SK-N-MC (cell line): ENCODE data around the gene ARL10.

Experiments
- DNase-seq: peaks from one replicate; pipeline ENCODE4 v3.0.0-alpha.2; 2011; ENCODE audit warnings: low read depth, low spot score
- H3K27ac ChIP-seq: fragments of 200-600 bp; sonication (generic); 2 replicates; pipeline ENCODE4 v1.5.1; 2016; ENCODE audit warnings: mixed run types
- H3K36me3 ChIP-seq: fragments of 200-600 bp; sonication (generic); 2 replicates; pipeline ENCODE4 v1.6.1; 2017; ENCODE audit warnings: antibody characterized with exemption, low read length, mixed read lengths; ENCODE audit not compliant: insufficient read depth
- H3K4me3 ChIP-seq: fragments of 200-600 bp; sonication (generic); 2 replicates; pipeline ENCODE4 v1.5.1; 2016
- H3K9ac ChIP-seq: fragments of 200-600 bp; sonication (generic); 2 replicates; pipeline ENCODE4 v1.8.0; 2017; ENCODE audit warnings: mixed run types, mixed read lengths; ENCODE audit not compliant: insufficient read length
- H3K9me3 ChIP-seq: fragments of 200-600 bp; sonication (generic); 2 replicates; pipeline ENCODE4 v1.6.1; 2017; ENCODE audit warnings: low read depth, mild to moderate bottlenecking, antibody characterized with exemption, low read length, moderate library complexity, mixed read lengths
- EZH2 ChIP-seq: fragments of 200-600 bp; sonication (generic); IDR thresholded peaks from one replicate; pipeline ENCODE4 v1.6.1; 2017; ENCODE audit warnings: antibody characterized with exemption
- FOXP2 ChIP-seq: optimal IDR thresholded peaks from 2 replicates; pipeline ENCODE3; 2011; ENCODE audit warnings: mild to moderate bottlenecking, moderate library complexity; ENCODE audit not compliant: insufficient read depth; ENCODE audit errors: extremely low read length, control extremely low read depth
- POLR2AphosphoS5 ChIP-seq: IDR thresholded peaks from 2 replicates; pipeline ENCODE4 v1.6.1; 2012; ENCODE audit warnings: mild to moderate bottlenecking, low read depth, low read length, borderline replicate concordance

Gene ARL10

DNA sequence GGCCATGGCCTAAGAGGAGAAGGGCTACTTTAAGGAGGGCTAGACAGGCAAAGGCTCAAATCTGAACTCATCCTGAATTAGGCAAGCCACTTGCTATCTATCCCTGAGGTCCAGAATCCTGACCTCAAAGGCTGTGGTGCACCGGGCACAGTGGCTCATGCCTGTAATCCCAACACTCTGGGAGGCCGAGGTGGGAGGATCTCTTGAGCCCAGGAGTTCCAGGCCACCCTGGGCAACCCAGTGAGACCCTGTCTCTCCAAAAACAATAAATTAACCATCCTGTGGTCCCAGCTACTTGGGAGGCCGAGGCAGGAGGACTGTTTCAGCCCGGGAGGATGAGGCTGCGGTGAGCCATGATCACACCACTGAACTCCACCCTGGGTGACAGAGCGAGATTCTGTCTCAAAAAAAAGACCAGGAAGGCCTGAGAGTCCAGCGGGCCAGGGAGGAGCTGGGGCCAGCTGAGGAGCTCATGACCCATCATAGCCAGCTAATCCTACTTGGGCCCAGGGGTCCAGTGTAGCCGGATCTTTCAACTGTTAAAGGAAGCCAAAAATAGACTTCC is 19.2 kb downstream of the ARL10 start:
- H3K9me3 ChIP-seq = no peaks in the 10 kb centered on the region
- DNase-seq = no peak
- peaks cover 74% of the 10 kb centered on the region for H3K36me3 ChIP-seq
- no peak for TF ChIP-seq POLR2AphosphoS5
- no peak for TF ChIP-seq FOXP2
- TF ChIP-seq EZH2 = no peak
- H3K27ac ChIP-seq = no peak overlapping the region
- no peak overlapping the region for H3K9ac ChIP-seq
- no peak overlapping the region for H3K4me3 ChIP-seq

- H3K27ac ChIP-seq = no peak overlapping the region
- H3K36me3 ChIP-seq = peaks cover 70% of the 10 kb centered on the region
- H3K9me3 ChIP-seq = no peaks in the 10 kb centered on the region
- DNase-seq = no peak
- no peak overlapping the region for H3K4me3 ChIP-seq
- TF ChIP-seq EZH2 = no peak
- no peak for TF ChIP-seq FOXP2
- TF ChIP-seq POLR2AphosphoS5 = peak; percentile 4; the same call in 1 of the 2 replicates
- no peak overlapping the region for H3K9ac ChIP-seq
Observed at GRCh38 chr5:176384991-176385390, 19.7 kb downstream of the ARL10 start.

DNA sequence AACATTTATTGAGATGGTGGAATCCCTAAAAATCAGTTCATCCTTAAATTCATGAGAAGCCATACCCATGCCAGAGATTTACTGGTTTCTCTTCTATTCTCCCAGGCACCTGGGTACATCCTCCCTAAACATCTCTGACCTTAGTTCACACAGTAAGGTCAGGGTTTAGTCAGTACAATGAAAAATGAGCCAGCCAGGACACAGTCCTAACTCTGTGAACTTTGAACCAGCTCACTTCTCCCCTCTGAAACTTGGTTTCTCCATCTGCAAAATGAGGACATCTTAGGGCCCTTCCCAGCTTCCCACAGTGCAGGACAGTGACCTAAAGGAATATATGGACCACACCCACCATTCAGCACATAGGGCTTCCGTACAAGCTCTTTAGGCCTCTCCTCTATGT is 21.2 kb downstream of the ARL10 start:
- H3K4me3 ChIP-seq = peak overlapping the region; percentile 86
- H3K36me3 ChIP-seq = peaks cover 65% of the 10 kb centered on the region
- no peak for DNase-seq
- no peak for TF ChIP-seq POLR2AphosphoS5
- no peak for TF ChIP-seq EZH2
- no peak for TF ChIP-seq FOXP2
- H3K27ac ChIP-seq = no peak overlapping the region
- peak overlapping the region; percentile 96 for H3K9ac ChIP-seq
- H3K9me3 ChIP-seq = no peaks in the 10 kb centered on the region

- Histone ChIP-seq H3K4me3 (peak overlapping the region; percentile 86), H3K36me3 (peaks cover 56% of the 10 kb centered on the region), H3K9ac (peak overlapping the region; percentile 96), H3K9me3 (no peaks in the 10 kb centered on the region), H3K27ac (peak overlapping the region; percentile 20; the same call in 1 of the 2 replicates)
- DNase-seq = no peak
- TF ChIP-seq FOXP2 (no peak), EZH2 (no peak)
Observed at GRCh38 chr5:176387384-176387925, 22.2 kb downstream of the ARL10 start.

DNA sequence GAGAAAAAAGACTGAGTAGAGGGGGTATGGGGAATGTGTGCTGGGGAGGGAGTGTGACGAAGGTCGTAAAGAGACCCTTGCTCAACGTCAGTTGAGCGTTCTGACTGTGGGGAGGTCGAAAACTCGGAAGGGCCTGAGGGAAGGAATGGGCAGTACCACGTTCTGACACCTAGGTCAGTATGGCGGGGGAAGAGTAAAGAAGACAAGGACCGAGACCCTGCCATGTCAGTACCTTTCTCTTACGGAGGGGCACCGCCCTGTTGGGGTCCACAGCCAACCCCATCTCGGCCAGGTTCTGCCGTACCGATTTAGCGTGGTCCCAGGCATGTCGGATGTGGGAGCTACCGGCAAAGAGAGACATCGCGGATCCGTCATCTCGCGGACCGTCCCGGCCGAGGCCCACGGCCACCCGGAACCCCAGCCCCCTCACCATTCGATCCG is 22.7 kb downstream of the ARL10 start:
- Histone ChIP-seq H3K9ac (peak overlapping the region; percentile 96), H3K9me3 (no peaks in the 10 kb centered on the region), H3K36me3 (peaks cover 50% of the 10 kb centered on the region), H3K4me3 (peak overlapping the region; percentile 86), H3K27ac (peak overlapping the region; percentile 97)
- no peak for TF ChIP-seq EZH2
- TF ChIP-seq FOXP2 = no peak
- TF ChIP-seq POLR2AphosphoS5 = no peak
- DNase-seq = no peak

DNA sequence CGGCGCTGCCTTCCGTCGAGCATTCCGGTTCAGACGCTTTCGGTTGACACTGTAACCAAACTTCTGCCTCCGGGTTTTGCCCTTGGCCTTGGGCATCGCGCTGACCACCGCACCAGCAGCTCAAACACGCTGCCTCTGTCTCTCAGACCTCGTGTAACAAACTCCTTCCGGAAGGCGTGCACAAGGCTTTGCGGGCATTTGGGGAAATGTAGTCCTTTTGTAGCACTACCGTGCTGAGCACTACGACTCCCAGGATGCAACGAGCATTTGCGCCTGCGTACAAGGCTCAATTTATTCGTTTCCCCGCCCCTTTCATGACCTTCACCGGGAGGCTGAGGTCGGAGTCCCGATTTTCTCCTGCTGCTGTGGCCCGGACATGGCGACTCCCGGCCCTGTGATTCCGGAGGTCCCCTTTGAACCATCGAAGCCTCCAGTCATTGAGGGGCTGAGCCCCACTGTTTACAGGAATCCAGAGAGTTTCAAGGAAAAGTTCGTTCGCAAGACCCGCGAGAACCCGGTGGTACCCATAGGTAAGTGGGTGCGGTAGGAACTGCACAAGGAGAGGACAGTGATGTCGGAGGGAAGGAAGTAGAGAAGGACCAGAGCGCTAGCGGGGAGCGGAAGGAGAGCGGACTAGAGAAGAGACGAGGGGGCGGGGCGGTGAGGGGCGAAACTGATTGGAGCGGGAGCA is 23.3 kb downstream of the ARL10 start, which contains the start of the genes HIGD2A and NOP16:
TSS of gene HIGD2A (plus strand) at position 308 of the 691 bp plus-strand sequence. CDS start at position 377, 69 bp downstream.
TSS of gene NOP16 (minus strand) at position 155 of the 691 bp plus-strand sequence. CDS start at position 96, 59 bp downstream.
- Histone ChIP-seq H3K9ac (peak within 1 kb of the TSS; percentile 96), H3K27ac (peak within 1 kb of the TSS; percentile 97), H3K9me3 (no peaks in the 10 kb centered on the region), H3K36me3 (peaks cover 44% of the 10 kb centered on the region), H3K4me3 (peak within 1 kb of the TSS; percentile 86)
- TF ChIP-seq EZH2 = no peak
- no peak for TF ChIP-seq FOXP2
- peak; percentile 96 for TF ChIP-seq POLR2AphosphoS5
- DNase-seq = peak; percentile 97

- TF ChIP-seq POLR2AphosphoS5 (no peak; the same call in none of the 2 replicates), EZH2 (no peak), FOXP2 (no peak)
- Histone ChIP-seq H3K9me3 (no peaks in the 10 kb centered on the region), H3K4me3 (peak overlapping the region; percentile 86), H3K9ac (peak overlapping the region; percentile 94), H3K27ac (peak overlapping the region; percentile 69; the same call in 1 of the 2 replicates), H3K36me3 (peaks cover 36% of the 10 kb centered on the region)
- no peak for DNase-seq
Observed at GRCh38 chr5:176389135-176390123, 24.1 kb downstream of the ARL10 start.
